ENCODE data around the gene LRRC49.
"Not testable (repeated sequence)": the region's sequence is repeated elsewhere in the genome, so short reads cannot be mapped to it uniquely, and the experiment has no call there.

LRRC49 gene

GRCh38 chr15:70866982-70867641, 25.5 kb upstream of the LRRC49 start:
- no peak for DNase-seq

GRCh38 chr15:70867911-70868467, 24.6 kb upstream of the LRRC49 start:
- DNase-seq: peak; percentile 84

- no peak for DNase-seq
Observed at GRCh38 chr15:70869346-70869745, 23.3 kb upstream of the LRRC49 start.

GRCh38 chr15:70870051-70870450, 22.6 kb upstream of the LRRC49 start:
- peak; percentile 91 for DNase-seq

GRCh38 chr15:70871490-70871889, 21.1 kb upstream of the LRRC49 start:
- DNase-seq: not testable (repeated sequence)

- no peak for DNase-seq
Observed at GRCh38 chr15:70873232-70874054, 19.2 kb upstream of the LRRC49 start.

GRCh38 chr15:70875001-70875782, 17.4 kb upstream of the LRRC49 start:
- peak; percentile 50 for DNase-seq

- DNase-seq: no peak
Observed at GRCh38 chr15:70876011-70876410, 16.6 kb upstream of the LRRC49 start.

- DNase-seq: no peak
Observed at GRCh38 chr15:70876683-70877082, 15.9 kb upstream of the LRRC49 start.

- peak; percentile 84 for DNase-seq
Observed at GRCh38 chr15:70879401-70879800, 13.2 kb upstream of the LRRC49 start.

- no peak for DNase-seq
Observed at GRCh38 chr15:70880781-70881180, 11.8 kb upstream of the LRRC49 start.

GRCh38 chr15:70882361-70882760, 10.3 kb upstream of the LRRC49 start:
- DNase-seq: no peak

GRCh38 chr15:70892912-70893560, 410 bp downstream of the LRRC49 start:
- DNase-seq: peak; percentile 71

- peak; percentile 88 for DNase-seq
Observed at GRCh38 chr15:70902107-70902506, 9.5 kb downstream of the LRRC49 start.

- DNase-seq: peak; percentile 37
Observed at GRCh38 chr15:70906842-70907241, 14.2 kb downstream of the LRRC49 start.

GRCh38 chr15:70907784-70908471, 15.3 kb downstream of the LRRC49 start:
- no peak for DNase-seq

- DNase-seq: no peak
Observed at GRCh38 chr15:70910958-70911357, 18.3 kb downstream of the LRRC49 start.

- no peak for DNase-seq
Observed at GRCh38 chr15:70912187-70912586, 19.6 kb downstream of the LRRC49 start.

- DNase-seq: no peak
Observed at GRCh38 chr15:70916531-70916930, 23.9 kb downstream of the LRRC49 start.

- DNase-seq: no peak
Observed at GRCh38 chr15:70917955-70918354, 25.3 kb downstream of the LRRC49 start.

- no peak for DNase-seq
Observed at GRCh38 chr15:70920981-70921696, 28.5 kb downstream of the LRRC49 start.

Data from fibroblast of skin of abdomen (primary cell).